H9 (cell line): ENCODE results near the gene ALKBH7. TPM values are rescaled to one million over a fixed set of nuclear protein-coding genes. Genes with fewer than 3 reads are reported as not detected.
"Not testable (repeated sequence)": the region's sequence is repeated elsewhere in the genome, so short reads cannot be mapped to it uniquely, and the experiment has no call there.

Experiments
- DNase-seq: peaks from one replicate; pipeline ENCODE4 v3.0.0-alpha.2; 2017
- H2AFZ ChIP-seq: one replicate; pipeline ENCODE4 v1.6.1; 2013; ENCODE audit warnings: mild to moderate bottlenecking, low read length, control low read depth, moderate library complexity
- H2AK5ac ChIP-seq: 2 replicates; pipeline ENCODE4 v1.6.1; 2013; ENCODE audit warnings: low read length, control low read depth, mixed read lengths; ENCODE audit not compliant: insufficient read length
- H2BK120ac ChIP-seq: one replicate; pipeline ENCODE4 v1.6.1; 2013; ENCODE audit warnings: low read depth, mild to moderate bottlenecking, low read length, control low read depth, inconsistent platforms; ENCODE audit not compliant: poor library complexity, severe bottlenecking
- H2BK12ac ChIP-seq: 2 replicates; pipeline ENCODE4 v1.6.1; 2013; ENCODE audit warnings: low read length, control low read depth, mixed read lengths, low read depth; ENCODE audit not compliant: insufficient read length
- H2BK15ac ChIP-seq: 2 replicates; pipeline ENCODE4 v1.6.1; 2013; ENCODE audit warnings: low read depth, low read length, control low read depth
- H2BK20ac ChIP-seq: one replicate; pipeline ENCODE4 v1.6.1; 2013; ENCODE audit warnings: low read depth, mild to moderate bottlenecking, low read length, control low read depth, inconsistent platforms; ENCODE audit not compliant: poor library complexity, severe bottlenecking
- H2BK5ac ChIP-seq: 2 replicates; pipeline ENCODE4 v1.6.1; 2013; ENCODE audit warnings: low read length, control low read depth, mixed read lengths; ENCODE audit not compliant: insufficient read length
- H3K14ac ChIP-seq: 2 replicates; pipeline ENCODE4 v1.6.1; 2013; ENCODE audit warnings: low read length, control low read depth; ENCODE audit not compliant: insufficient read depth
- H3K18ac ChIP-seq: 2 replicates; pipeline ENCODE4 v1.6.1; 2013; ENCODE audit warnings: low read depth, mild to moderate bottlenecking, mixed read lengths, low read length, control low read depth; ENCODE audit not compliant: insufficient read length
- H3K23ac ChIP-seq: 2 replicates; pipeline ENCODE4 v1.6.1; 2013; ENCODE audit warnings: low read length, control low read depth, mixed read lengths, low read depth; ENCODE audit not compliant: insufficient read length
- H3K23me2 ChIP-seq: 2 replicates; pipeline ENCODE4 v1.6.1; 2013; ENCODE audit warnings: low read depth, mild to moderate bottlenecking, mixed read lengths, low read length, control low read depth; ENCODE audit not compliant: insufficient read length, poor library complexity, severe bottlenecking
- H3K27ac ChIP-seq: 2 replicates; pipeline ENCODE4 v1.5.1; 2013; ENCODE audit warnings: low read length, control low read depth, mixed read lengths, low read depth; ENCODE audit not compliant: insufficient read length
- H3K27me3 ChIP-seq: 2 replicates; pipeline ENCODE4 v1.6.1; 2013; ENCODE audit warnings: low read length, control low read depth, inconsistent platforms; ENCODE audit not compliant: insufficient read depth
- H3K4ac ChIP-seq: 2 replicates; pipeline ENCODE4 v1.6.1; 2013; ENCODE audit warnings: low read depth, mild to moderate bottlenecking, control low read depth, inconsistent platforms, low read length, moderate library complexity
- H3K4me1 ChIP-seq: 2 replicates; pipeline ENCODE4 v1.6.1; 2013; ENCODE audit warnings: low read length, control low read depth, inconsistent platforms; ENCODE audit not compliant: insufficient read depth
- H3K4me2 ChIP-seq: 2 replicates; pipeline ENCODE4 v1.6.1; 2013; ENCODE audit warnings: low read length, control low read depth, mixed read lengths; ENCODE audit not compliant: insufficient read length, insufficient read depth
- H3K56ac ChIP-seq: 2 replicates; pipeline ENCODE4 v1.6.1; 2013; ENCODE audit warnings: low read depth, mild to moderate bottlenecking, mixed read lengths, low read length, control low read depth; ENCODE audit not compliant: insufficient read length
- H3K79me1 ChIP-seq: 2 replicates; pipeline ENCODE4 v1.6.1; 2013; ENCODE audit warnings: low read depth, mild to moderate bottlenecking, moderate library complexity, low read length, control low read depth, inconsistent platforms; ENCODE audit not compliant: insufficient read depth, poor library complexity, severe bottlenecking
- H3K79me2 ChIP-seq: 2 replicates; pipeline ENCODE4 v1.6.1; 2013; ENCODE audit warnings: low read length, control low read depth, inconsistent platforms; ENCODE audit not compliant: insufficient read depth
- H3K9ac ChIP-seq: 2 replicates; pipeline ENCODE4 v1.6.1; 2013; ENCODE audit warnings: low read length, control low read depth, mixed read lengths; ENCODE audit not compliant: insufficient read length; ENCODE audit errors: extremely low read depth
- H3K9me3 ChIP-seq: one replicate; pipeline ENCODE4 v1.6.1; 2013; ENCODE audit warnings: low read depth, low read length, inconsistent platforms; ENCODE audit not compliant: control insufficient read depth
- H3T11ph ChIP-seq: one replicate; pipeline ENCODE4 v1.6.1; 2013; ENCODE audit warnings: mild to moderate bottlenecking, low read length, control low read depth, inconsistent platforms
- H4K20me1 ChIP-seq: one replicate; pipeline ENCODE4 v1.6.1; 2013; ENCODE audit not compliant: control insufficient read depth, insufficient read length, insufficient read depth
- H4K5ac ChIP-seq: 2 replicates; pipeline ENCODE4 v1.6.1; 2013; ENCODE audit warnings: low read depth, mild to moderate bottlenecking, mixed read lengths, low read length, control low read depth; ENCODE audit not compliant: insufficient read length
- H4K8ac ChIP-seq: replicated peaks from 2 replicates; pipeline ENCODE4 v1.6.1; 2013; ENCODE audit warnings: low read length, control low read depth, mixed read lengths, low read depth; ENCODE audit not compliant: insufficient read length
- H4K91ac ChIP-seq: 2 replicates; pipeline ENCODE4 v1.6.1; 2013; ENCODE audit warnings: low read depth, mild to moderate bottlenecking, moderate library complexity, mixed read lengths, low read length, control low read depth; ENCODE audit not compliant: insufficient read length
- H3K27ac Mint-ChIP-seq, 3 experiments: 2 replicates in 2 of 3; 3 replicates in 1 of 3; pipeline ENCODE4 v1.8.0; 2020 to 2021; ENCODE audit warnings: mixed read lengths in 3 of 3, mild to moderate bottlenecking in 1 of 3, moderate library complexity in 1 of 3
- H3K27me3 Mint-ChIP-seq: 2 replicates; pipeline ENCODE4 v1.8.0; 2021; ENCODE audit warnings: low read depth, mild to moderate bottlenecking, moderate library complexity, mixed read lengths
- H3K36me3 Mint-ChIP-seq, 3 experiments: 2 replicates in 2 of 3; 3 replicates in 1 of 3; pipeline ENCODE4 v1.8.0; 2020 to 2021; ENCODE audit warnings: low read depth in 3 of 3, mixed read lengths in 3 of 3; ENCODE audit not compliant: insufficient read depth in 1 of 3
- H3K4me1 Mint-ChIP-seq, 2 experiments: 2 replicates each; pipeline ENCODE4 v1.8.0; 2020; ENCODE audit warnings: mixed read lengths in 2 of 2
- H3K4me3 Mint-ChIP-seq, 2 experiments: 2 replicates in 1 of 2; 3 replicates in 1 of 2; pipeline ENCODE4 v1.8.0; 2020 to 2021; ENCODE audit warnings: mild to moderate bottlenecking in 2 of 2, mixed read lengths in 2 of 2, moderate library complexity in 1 of 2
- H3K9me3 Mint-ChIP-seq, 2 experiments: 2 replicates in 1 of 2; 3 replicates in 1 of 2; pipeline ENCODE4 v1.8.0; 2020; ENCODE audit warnings: mild to moderate bottlenecking in 2 of 2, mixed read lengths in 2 of 2, moderate library complexity in 1 of 2
- WGBS: extraction: QIAGEN DNeasy Blood & Tissue Kit; methylation state at CpG from one replicate; pipeline ENCODE4 v1.1.7; 2013; ENCODE audit warnings: missing lambda C conversion rate, low lambda C conversion rate, mixed read lengths; ENCODE audit not compliant: insufficient read length; ENCODE audit errors: extremely low coverage; 5-methylcytosine and 5-hydroxymethylcytosine counted together
- total RNA-seq: library from RNA; stranded (reverse); gene quantifications from 2 replicates; pipeline ENCODE4 v1.2.1, GENCODE V29; 2021

ALKBH7 gene
- total RNA-seq, 1 experiment from 2014 or later = 85.7 TPM

- not testable (repeated sequence) for H4K20me1 ChIP-seq, H3K9ac ChIP-seq, H3K27me3 ChIP-seq, H3K27ac ChIP-seq, H3K23me2 ChIP-seq, H3K9me3 ChIP-seq, H3K56ac ChIP-seq, H3K27ac Mint-ChIP-seq, H3K79me2 ChIP-seq, H2AFZ ChIP-seq, H2BK12ac ChIP-seq, H2AK5ac ChIP-seq, H2BK5ac ChIP-seq, H3K23ac ChIP-seq, H2BK15ac ChIP-seq, H2BK20ac ChIP-seq, H3K4ac ChIP-seq, H3K18ac ChIP-seq, H3K27me3 Mint-ChIP-seq, H4K91ac ChIP-seq, DNase-seq, H3K79me1 ChIP-seq, H4K5ac ChIP-seq, H3K14ac ChIP-seq, H3T11ph ChIP-seq, H3K9me3 Mint-ChIP-seq, H4K8ac ChIP-seq, H3K4me1 ChIP-seq, H2BK120ac ChIP-seq
- Mint-ChIP-seq H3K4me1 (peaks cover 4 to 11% of the 10 kb centered on the region in 2 experiments; a peak in 3 of 4 replicates), H3K4me3 (peak overlapping the region; percentile 84 to 93), H3K36me3 (peaks cover 13 to 22% (median 18%) of the 10 kb centered on the region in 3 experiments)
- H3K4me2 ChIP-seq = peak overlapping the region; percentile 70
- no CpG with 5 or more reads among the region's 10 CpGs for WGBS
Observed at GRCh38 chr19:6360857-6361216, 11.8 kb upstream of the ALKBH7 start.
